AG04449 (cell line): ENCODE measurements around the gene MEIS2.

Source experiments
- CTCF ChIA-PET: fragments of 350-600 bp; formaldehyde crosslinking; extraction: SDS; loops from one replicate; lab custom pipeline; 2021; ENCODE audit warnings: antibody characterized with exemption; lab: Yijun Ruan, JAX
- POLR2A ChIA-PET: fragments of 400-600, 350-600 bp; formaldehyde crosslinking; extraction: SDS; loops from one replicate; lab custom pipeline; 2020; ENCODE audit warnings: antibody characterized with exemption, inconsistent platforms; lab: Yijun Ruan, JAX
- DNase-seq: peaks from one replicate; pipeline ENCODE4 v3.0.0-alpha.2; 2010; ENCODE audit warnings: low read depth, low spot score
- H3K4me3 ChIP-seq: 2 replicates; pipeline ENCODE4 v1.5.1; 2011; ENCODE audit warnings: low read depth, mild to moderate bottlenecking, control low read depth, low read length
- TF ChIP-seq, protein P1 (sequence below): IDR thresholded peaks from one replicate; pipeline ENCODE4 v1.5.1; 2011; ENCODE audit warnings: mild to moderate bottlenecking, moderate library complexity, low read length, control low read depth, inconsistent platforms; ENCODE audit not compliant: insufficient read depth; ENCODE audit errors: missing control alignments

Gene MEIS2

DNA sequence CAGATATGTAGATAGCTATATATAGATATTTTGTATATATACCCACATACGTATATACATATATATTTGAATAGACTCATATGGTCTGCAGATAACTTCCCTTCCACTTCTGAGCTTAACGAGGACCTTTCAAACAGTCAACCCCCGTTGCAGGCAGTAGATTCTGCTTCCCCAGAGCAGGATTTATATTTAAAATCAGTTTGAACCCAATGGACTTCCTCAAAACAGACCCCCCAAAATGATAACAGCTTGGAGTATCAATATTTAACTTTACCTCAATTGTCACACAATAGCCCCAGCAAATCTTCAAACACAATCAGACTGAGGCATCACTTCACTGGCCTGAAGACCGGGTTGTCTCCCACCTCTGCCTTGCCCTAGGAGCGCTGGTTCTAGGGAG lies 218.3 kb downstream of the MEIS2 start:
- POLR2A ChIA-PET, result no interaction called here
- H3K4me3 ChIP-seq, result no peak overlapping the region
- DNase-seq, result no peak
- TF ChIP-seq, protein P1, sequence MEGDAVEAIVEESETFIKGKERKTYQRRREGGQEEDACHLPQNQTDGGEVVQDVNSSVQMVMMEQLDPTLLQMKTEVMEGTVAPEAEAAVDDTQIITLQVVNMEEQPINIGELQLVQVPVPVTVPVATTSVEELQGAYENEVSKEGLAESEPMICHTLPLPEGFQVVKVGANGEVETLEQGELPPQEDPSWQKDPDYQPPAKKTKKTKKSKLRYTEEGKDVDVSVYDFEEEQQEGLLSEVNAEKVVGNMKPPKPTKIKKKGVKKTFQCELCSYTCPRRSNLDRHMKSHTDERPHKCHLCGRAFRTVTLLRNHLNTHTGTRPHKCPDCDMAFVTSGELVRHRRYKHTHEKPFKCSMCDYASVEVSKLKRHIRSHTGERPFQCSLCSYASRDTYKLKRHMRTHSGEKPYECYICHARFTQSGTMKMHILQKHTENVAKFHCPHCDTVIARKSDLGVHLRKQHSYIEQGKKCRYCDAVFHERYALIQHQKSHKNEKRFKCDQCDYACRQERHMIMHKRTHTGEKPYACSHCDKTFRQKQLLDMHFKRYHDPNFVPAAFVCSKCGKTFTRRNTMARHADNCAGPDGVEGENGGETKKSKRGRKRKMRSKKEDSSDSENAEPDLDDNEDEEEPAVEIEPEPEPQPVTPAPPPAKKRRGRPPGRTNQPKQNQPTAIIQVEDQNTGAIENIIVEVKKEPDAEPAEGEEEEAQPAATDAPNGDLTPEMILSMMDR, result no peak
- CTCF ChIA-PET, result interaction anchor here (0.7 to 4.0 kb wide), 6 partner anchors 10 to 1010 kb away, joined by 3 to 59 read pairs (median 4); no protein-coding TSS in a partner anchor

DNA sequence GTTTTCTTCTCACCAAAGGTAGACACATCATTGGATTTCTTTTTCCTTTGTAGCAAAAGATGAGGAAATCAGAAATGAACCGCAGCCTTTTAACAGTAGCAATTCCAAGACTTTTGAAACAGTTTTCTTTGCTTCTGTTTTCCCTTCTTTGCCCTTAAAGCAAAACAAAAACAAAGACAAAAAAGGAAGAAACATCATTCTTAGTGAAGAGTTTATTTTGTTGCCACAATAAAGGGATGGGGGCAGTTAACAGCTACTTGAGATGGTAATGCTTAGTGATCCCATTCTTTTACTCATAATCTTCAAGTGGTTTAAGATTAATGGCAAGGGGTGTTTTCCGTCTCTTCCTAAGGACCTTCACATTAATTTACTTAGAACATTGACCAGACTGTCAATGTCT lies 218.8 kb downstream of the MEIS2 start:
- CTCF ChIA-PET, result interaction anchor here (0.7 to 4.0 kb wide), 6 partner anchors 10 to 1010 kb away, joined by 3 to 59 read pairs (median 4); no protein-coding TSS in a partner anchor
- DNase-seq, result no peak
- H3K4me3 ChIP-seq, result no peak overlapping the region
- TF ChIP-seq, protein P1, result no peak
- POLR2A ChIA-PET, result no interaction called here

DNA sequence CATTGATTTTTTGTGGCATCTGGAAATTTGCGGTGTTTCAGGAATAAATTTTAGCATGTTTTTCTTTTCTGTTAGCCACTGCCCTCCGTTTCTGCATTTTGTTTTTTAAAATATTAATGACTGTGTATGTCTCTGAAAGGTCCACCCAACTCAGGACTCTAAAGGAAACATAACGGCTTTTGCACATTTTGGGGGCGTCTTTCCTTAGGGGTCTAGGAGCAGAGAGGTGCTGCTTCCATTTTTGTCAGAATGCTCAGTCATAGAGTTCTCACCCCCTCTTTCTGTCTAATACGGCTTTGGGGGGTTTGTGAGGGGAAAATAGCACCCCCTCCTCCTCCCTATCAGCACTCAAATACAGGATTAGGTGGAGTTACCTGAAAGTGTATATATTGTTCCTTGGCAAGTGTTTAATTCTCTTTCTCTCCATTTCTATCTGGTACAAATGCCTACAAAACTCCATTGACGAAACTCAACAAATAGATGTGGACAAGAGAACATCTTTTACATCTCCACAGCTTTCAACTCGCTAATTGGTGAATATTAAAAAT lies 219.4 kb downstream of the MEIS2 start:
- no peak overlapping the region for H3K4me3 ChIP-seq
- ChIA-PET CTCF (interaction anchor here (1.0 to 4.0 kb wide), 3 partner anchors 12 to 252 kb away, joined by 3 to 39 read pairs (median 3); no protein-coding TSS in a partner anchor), POLR2A (no interaction called here)
- TF ChIP-seq, protein P1, result no peak
- no peak for DNase-seq

DNA sequence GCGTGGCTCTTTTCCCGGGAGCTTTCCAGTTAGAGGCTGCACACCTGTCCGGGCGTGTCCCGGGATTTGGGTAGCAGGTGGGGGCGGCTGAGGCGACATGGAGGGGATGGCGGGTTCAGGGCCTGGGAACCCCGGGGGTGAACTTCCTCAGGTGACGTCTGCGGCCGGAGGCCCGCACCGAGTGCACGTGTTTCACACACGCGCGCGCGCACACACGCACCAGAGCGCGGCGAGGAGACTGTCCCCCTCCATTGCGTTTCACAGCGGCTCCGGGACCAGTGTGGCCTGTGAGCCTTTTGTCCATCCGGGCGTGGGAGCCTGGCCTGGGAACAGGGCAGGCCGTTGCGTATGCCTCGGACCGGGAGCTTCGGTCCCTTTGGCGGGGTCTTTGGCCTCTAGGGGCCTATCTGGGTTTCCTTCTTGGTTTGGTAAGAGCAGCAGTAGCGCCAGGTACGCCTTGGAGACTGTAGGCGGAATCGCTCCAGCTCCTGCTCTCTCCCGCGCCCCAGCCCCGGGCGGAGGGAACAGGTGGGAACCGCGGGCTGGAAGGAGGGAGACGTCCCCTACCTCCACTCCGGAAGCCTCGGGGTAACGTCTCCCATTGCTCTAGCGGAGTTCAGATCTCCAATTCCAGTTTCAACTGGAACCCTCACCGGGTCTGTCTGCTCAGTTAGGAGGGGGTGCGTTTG lies 220.0 kb downstream of the MEIS2 start:
- CTCF ChIA-PET, result interaction anchor here (1.0 to 1.2 kb wide), 2 partner anchors 11 to 16 kb away, joined by 3 read pairs; no protein-coding TSS in a partner anchor
- POLR2A ChIA-PET, result no interaction called here
- no peak for DNase-seq
- no peak overlapping the region for H3K4me3 ChIP-seq
- TF ChIP-seq, protein P1, result no peak

DNA sequence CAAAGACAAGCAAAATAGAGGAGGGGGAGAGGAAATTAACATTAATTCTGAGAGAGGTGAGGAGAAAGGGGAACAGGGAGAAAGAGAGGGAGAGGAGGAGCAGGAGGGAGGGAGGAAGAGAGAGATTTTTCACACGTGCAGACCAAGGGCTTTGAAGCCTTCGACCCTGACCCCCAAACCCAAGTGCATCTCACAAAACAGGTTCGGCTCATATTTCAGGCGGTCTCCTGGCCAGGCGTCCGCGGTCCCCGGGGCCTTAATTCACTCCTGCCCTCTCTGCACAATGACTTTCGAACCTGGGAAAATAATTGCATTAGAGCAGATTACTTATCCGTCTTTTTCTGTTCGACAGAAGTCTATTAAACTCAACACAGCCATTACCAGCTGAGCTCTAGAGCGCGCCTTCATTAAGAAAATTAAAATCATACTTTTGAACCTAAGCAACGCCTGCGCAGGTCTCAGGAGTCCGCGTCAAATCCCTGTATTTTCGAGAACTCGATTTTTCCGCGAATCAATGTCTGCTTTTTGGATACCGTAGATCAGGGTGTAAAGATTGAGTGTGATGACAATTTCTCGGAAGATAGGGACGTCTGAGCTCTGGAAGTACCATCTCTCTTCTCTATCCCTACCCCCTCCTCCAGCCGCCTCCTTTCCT lies 220.7 kb downstream of the MEIS2 start:
- H3K4me3 ChIP-seq, result no peak overlapping the region
- CTCF ChIA-PET, result interaction anchor here (1.0 to 1.6 kb wide), 4 partner anchors 10 to 254 kb away, joined by 3 to 8 read pairs (median 3); no protein-coding TSS in a partner anchor
- DNase-seq, result no peak
- TF ChIP-seq, protein P1, result no peak
- POLR2A ChIA-PET, result no interaction called here
